Measurements from ENCODE around the gene BSPRY.

The BSPRY gene

GRCh38 chr9:113368982-113369854 lies 19.9 kb downstream of the BSPRY start:
- DNase-seq (ENCODE audit: low read depth): no peak
- TF ChIP-seq, protein P1, sequence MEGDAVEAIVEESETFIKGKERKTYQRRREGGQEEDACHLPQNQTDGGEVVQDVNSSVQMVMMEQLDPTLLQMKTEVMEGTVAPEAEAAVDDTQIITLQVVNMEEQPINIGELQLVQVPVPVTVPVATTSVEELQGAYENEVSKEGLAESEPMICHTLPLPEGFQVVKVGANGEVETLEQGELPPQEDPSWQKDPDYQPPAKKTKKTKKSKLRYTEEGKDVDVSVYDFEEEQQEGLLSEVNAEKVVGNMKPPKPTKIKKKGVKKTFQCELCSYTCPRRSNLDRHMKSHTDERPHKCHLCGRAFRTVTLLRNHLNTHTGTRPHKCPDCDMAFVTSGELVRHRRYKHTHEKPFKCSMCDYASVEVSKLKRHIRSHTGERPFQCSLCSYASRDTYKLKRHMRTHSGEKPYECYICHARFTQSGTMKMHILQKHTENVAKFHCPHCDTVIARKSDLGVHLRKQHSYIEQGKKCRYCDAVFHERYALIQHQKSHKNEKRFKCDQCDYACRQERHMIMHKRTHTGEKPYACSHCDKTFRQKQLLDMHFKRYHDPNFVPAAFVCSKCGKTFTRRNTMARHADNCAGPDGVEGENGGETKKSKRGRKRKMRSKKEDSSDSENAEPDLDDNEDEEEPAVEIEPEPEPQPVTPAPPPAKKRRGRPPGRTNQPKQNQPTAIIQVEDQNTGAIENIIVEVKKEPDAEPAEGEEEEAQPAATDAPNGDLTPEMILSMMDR (IDR thresholded peaks at IDR 0.05; ENCODE audit: insufficient read depth, low read depth, low read length, missing control alignments): no peak
- H3K4me3 ChIP-seq (ENCODE audit: low read depth, low read length): no peak overlapping the region

- TF ChIP-seq, protein P1 (IDR thresholded peaks at IDR 0.05; ENCODE audit: insufficient read depth, low read depth, low read length, missing control alignments): no peak
- no peak for DNase-seq (ENCODE audit: low read depth)
- no peak overlapping the region for H3K4me3 ChIP-seq (ENCODE audit: low read depth, low read length)
Measured at GRCh38 chr9:113369855-113370140, 20.5 kb downstream of the BSPRY start.

DNA sequence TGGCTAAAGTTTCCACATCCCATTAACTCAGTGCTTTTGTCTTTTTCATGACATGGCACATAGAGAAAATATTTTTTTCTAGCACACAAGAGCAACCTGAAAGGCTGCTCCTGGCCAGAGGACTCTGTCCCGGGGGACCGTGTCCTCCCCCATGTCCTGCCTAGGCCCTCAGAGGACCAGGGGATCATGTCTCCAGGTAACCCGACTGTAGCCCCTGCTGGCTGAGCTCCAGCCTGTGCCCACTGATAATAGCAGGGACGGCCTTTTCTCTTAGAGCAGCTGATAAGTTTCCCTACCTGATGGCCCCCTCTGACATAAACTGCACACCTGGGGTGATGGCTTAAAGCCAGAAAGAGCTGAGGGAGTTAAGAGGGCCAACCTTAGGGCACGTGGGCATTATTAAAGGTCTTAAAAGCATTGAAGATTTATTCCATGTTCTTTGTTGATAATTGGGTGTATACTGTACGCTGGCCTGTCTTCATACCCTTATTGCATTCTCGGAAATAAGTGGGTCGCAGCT lies 21.5 kb downstream of the BSPRY start:
- TF ChIP-seq, protein P1 (IDR thresholded peaks at IDR 0.05; ENCODE audit: insufficient read depth, low read depth, low read length, missing control alignments): no peak
- no peak for DNase-seq (ENCODE audit: low read depth)
- H3K4me3 ChIP-seq (ENCODE audit: low read depth, low read length): no peak overlapping the region

- no peak overlapping the region for H3K4me3 ChIP-seq (ENCODE audit: low read depth, low read length)
- DNase-seq (ENCODE audit: low read depth): no peak
- TF ChIP-seq, protein P1 (IDR thresholded peaks at IDR 0.05; ENCODE audit: insufficient read depth, low read depth, low read length, missing control alignments): no peak
Measured at GRCh38 chr9:113372059-113372458, 22.7 kb downstream of the BSPRY start.

DNA sequence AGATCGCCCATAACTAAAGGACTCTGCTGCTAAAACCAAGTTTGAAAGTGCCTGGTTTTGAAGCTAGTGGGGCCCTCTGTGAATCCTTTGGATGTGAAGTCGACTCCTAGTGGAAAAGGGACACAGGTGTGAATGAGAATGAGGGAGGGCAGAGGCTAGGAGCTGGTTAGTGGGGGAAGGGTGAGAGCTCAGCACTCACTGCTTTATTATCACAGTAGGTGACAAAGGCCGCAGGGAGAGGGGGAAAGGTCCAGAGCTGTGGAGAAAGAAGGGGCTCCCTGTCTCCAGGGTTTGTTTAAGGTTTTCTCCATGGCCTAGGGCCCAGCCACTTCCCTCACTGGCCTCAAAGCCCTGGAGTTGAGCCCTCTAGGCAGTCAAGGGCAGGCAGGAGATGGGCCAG lies 23.9 kb downstream of the BSPRY start:
- no peak overlapping the region for H3K4me3 ChIP-seq (ENCODE audit: low read depth, low read length)
- TF ChIP-seq, protein P1 (IDR thresholded peaks at IDR 0.05; ENCODE audit: insufficient read depth, low read depth, low read length, missing control alignments): no peak
- DNase-seq (ENCODE audit: low read depth): no peak

DNA sequence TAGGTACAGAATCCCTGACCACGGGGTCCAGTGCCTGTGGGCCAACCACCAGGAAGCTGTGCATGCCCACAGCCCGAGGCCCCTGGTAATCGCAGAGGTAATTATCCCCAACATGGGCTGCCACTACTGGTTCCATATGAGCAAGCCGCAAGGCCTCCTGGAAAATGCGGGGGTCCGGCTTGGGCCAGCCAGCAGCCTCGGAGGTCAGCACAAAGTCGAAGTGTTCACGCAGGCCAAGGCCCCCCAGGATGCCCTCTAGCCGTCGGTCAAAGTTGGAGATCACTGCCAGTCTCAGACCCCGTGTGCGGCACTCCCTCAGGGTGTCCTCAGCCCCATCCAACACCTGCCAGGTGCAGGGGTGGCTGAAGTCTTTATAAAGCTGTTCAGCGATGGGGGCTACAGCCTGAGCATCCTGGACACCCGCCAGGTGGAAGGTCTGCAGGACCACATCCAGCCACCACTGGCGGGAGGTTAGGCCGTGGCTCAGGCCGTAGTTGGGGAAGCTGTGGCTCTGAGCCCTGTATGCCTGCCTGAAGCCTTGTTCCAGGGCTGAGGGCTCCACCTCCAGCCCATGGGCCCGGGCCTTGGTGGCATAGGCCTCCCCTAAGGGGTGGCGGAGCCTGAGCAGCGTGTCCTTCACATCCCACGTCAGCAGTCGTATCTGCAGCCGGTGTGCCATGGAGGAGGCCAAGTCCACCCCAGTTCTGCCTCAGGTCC lies 24.5 kb downstream of the BSPRY start:
- H3K4me3 ChIP-seq (ENCODE audit: low read depth, low read length): no peak overlapping the region
- DNase-seq (ENCODE audit: low read depth): no peak
- TF ChIP-seq, protein P1 (IDR thresholded peaks at IDR 0.05; ENCODE audit: insufficient read depth, low read depth, low read length, missing control alignments): no peak
